Lower lobe of right lung (tissue), 2 donors: ENCODE measurements around the gene HLA-DQA1. TPM values are rescaled to one million over a fixed set of nuclear protein-coding genes. Genes with fewer than 3 reads are reported as not detected.

ENCODE experiments used
- ATAC-seq, 2 donors: fragments of 200-7000 bp; cut with Tn5 transposase; one replicate each; pipeline ENCODE4 v1.9.1; 2020 to 2022; ENCODE audit warnings: mild to moderate bottlenecking in 2 of 2, moderate library complexity in 2 of 2
- DNase-seq: peaks from one replicate; pipeline ENCODE4 v3.0.0-alpha.2; 2020
- H3K27ac ChIP-seq: fragments of 200-600 bp; one replicate; pipeline ENCODE4 v1.8.0; 2022
- H3K27me3 ChIP-seq: fragments of 200-600 bp; one replicate; pipeline ENCODE4 v1.8.0; 2022; ENCODE audit warnings: low read depth
- H3K36me3 ChIP-seq: fragments of 200-600 bp; one replicate; pipeline ENCODE4 v1.8.0; 2022; ENCODE audit warnings: mild to moderate bottlenecking
- H3K4me1 ChIP-seq: fragments of 200-600 bp; one replicate; pipeline ENCODE4 v1.8.0; 2022
- H3K4me3 ChIP-seq: fragments of 200-600 bp; one replicate; pipeline ENCODE4 v1.8.0; 2022; ENCODE audit warnings: mild to moderate bottlenecking
- H3K9me3 ChIP-seq: fragments of 200-600 bp; one replicate; pipeline ENCODE4 v1.8.0; 2022
- CTCF ChIP-seq: fragments of 200-600 bp; IDR thresholded peaks from one replicate; pipeline ENCODE4 v1.8.0; 2022; ENCODE audit warnings: antibody characterized with exemption, mild to moderate bottlenecking
- intact Hi-C: fragments of 100-400 bp; cut with DNase I; formaldehyde crosslinking; loops from one replicate; pipeline ENCODE4 v1.11.0; 2022
- total RNA-seq: library from RNA; stranded (reverse); fragmentation: NEBNext Ultra II Directional; extraction: Animal tissue kit (Norgen Biotek cat#: 25700); gene quantifications from one replicate; pipeline ENCODE4 v1.2.1, GENCODE V29; 2021
- donor health status: DM: no; HTN: yes; CAD: no; lungs with severe emphysema.

Gene HLA-DQA1
- total RNA-seq, 1 donor from 2014 or later, result 144 TPM

- DNase-seq, result peak; percentile 56
- H3K27ac ChIP-seq, result no peak overlapping the region
Observed at GRCh38 chr6:32614366-32615081, 22.7 kb upstream of the HLA-DQA1 start.

GRCh38 chr6:32615885-32616532 lies 21.2 kb upstream of the HLA-DQA1 start:
- TF ChIP-seq CTCF, result no peak
- no peak for DNase-seq
- H3K9me3 ChIP-seq, result no peaks in the 10 kb centered on the region
- no peaks in the 10 kb centered on the region for H3K27me3 ChIP-seq
- no peak for ATAC-seq
- intact Hi-C loops, result no loop called here
- H3K4me3 ChIP-seq, result no peak overlapping the region
- no peak overlapping the region for H3K27ac ChIP-seq
- no peaks in the 10 kb centered on the region for H3K36me3 ChIP-seq
- no peaks in the 10 kb centered on the region for H3K4me1 ChIP-seq

More at GRCh38 chr6:32614366-32615081, 22.7 kb upstream of the HLA-DQA1 start:
- peak in 1 of 2 donors; percentile 76 for ATAC-seq
- H3K4me3 ChIP-seq, result no peak overlapping the region
- no peak for TF ChIP-seq CTCF
- no peaks in the 10 kb centered on the region for H3K27me3 ChIP-seq
- intact Hi-C loops, result no loop called here
- no peaks in the 10 kb centered on the region for H3K36me3 ChIP-seq
- no peaks in the 10 kb centered on the region for H3K4me1 ChIP-seq
- H3K9me3 ChIP-seq, result no peaks in the 10 kb centered on the region

GRCh38 chr6:32617751-32618150 lies 19.5 kb upstream of the HLA-DQA1 start:
- Histone ChIP-seq H3K4me3 (no peak overlapping the region), H3K4me1 (no peaks in the 10 kb centered on the region), H3K9me3 (no peaks in the 10 kb centered on the region), H3K36me3 (no peaks in the 10 kb centered on the region), H3K27ac (no peak overlapping the region), H3K27me3 (no peaks in the 10 kb centered on the region)
- TF ChIP-seq CTCF, result no peak
- DNase-seq (no peak), ATAC-seq (no peak)
- intact Hi-C loops, result no loop called here

GRCh38 chr6:32621372-32621771 lies 15.8 kb upstream of the HLA-DQA1 start:
- Histone ChIP-seq H3K36me3 (no peaks in the 10 kb centered on the region), H3K27me3 (no peaks in the 10 kb centered on the region), H3K4me3 (no peak overlapping the region), H3K9me3 (no peaks in the 10 kb centered on the region), H3K27ac (no peak overlapping the region), H3K4me1 (no peaks in the 10 kb centered on the region)
- intact Hi-C loops, result no loop called here
- TF ChIP-seq CTCF, result no peak
- no peak for DNase-seq
- ATAC-seq, result no peak

- no peaks in the 10 kb centered on the region for H3K4me1 ChIP-seq
- no peaks in the 10 kb centered on the region for H3K36me3 ChIP-seq
- H3K27me3 ChIP-seq, result no peaks in the 10 kb centered on the region
- peak; percentile 88 to 91 for ATAC-seq
- no peaks in the 10 kb centered on the region for H3K9me3 ChIP-seq
- intact Hi-C loops, result no loop called here
- no peak overlapping the region for H3K4me3 ChIP-seq
- DNase-seq, result peak; percentile 37
- peak overlapping the region; percentile 64 for H3K27ac ChIP-seq
- peak; percentile 20 for TF ChIP-seq CTCF
Observed at GRCh38 chr6:32622545-32623401, 14.4 kb upstream of the HLA-DQA1 start.
